HL-60 (cell line): ENCODE measurements around the gene NAPEPLD.
"Not testable (repeated sequence)": the region's sequence is repeated elsewhere in the genome, so short reads cannot be mapped to it uniquely, and the experiment has no call there.

Source experiments
- CTCF ChIP-seq: IDR thresholded peaks from one replicate; pipeline ENCODE4 v1.5.1; 2011; ENCODE audit warnings: low read length, control low read depth, inconsistent platforms; ENCODE audit not compliant: insufficient read depth
- GABPA ChIP-seq: IDR thresholded peaks from 2 replicates; pipeline ENCODE4 v1.6.1; 2012; ENCODE audit warnings: low read depth
- POLR2AphosphoS5 ChIP-seq: IDR thresholded peaks from 2 replicates; pipeline ENCODE4 v1.6.1; 2012; ENCODE audit warnings: low read depth
- REST ChIP-seq: IDR thresholded peaks from 2 replicates; pipeline ENCODE4 v1.6.1; 2012; ENCODE audit warnings: low read depth; ENCODE audit not compliant: insufficient replicate concordance
- SPI1 ChIP-seq: IDR thresholded peaks from 2 replicates; pipeline ENCODE4 v1.6.1; 2012; ENCODE audit warnings: low read depth, mild to moderate bottlenecking, borderline replicate concordance

GRCh38 chr7:103155331-103156024 lies 6.6 kb upstream of the NAPEPLD start:
- not testable (repeated sequence) for TF ChIP-seq CTCF, REST, GABPA, POLR2AphosphoS5, SPI1
